A549 (cell line): Measurements from ENCODE around the gene MAN1C1.

Experiments
- BCL3 ChIP-seq: fragments of >200 bp; sonication (Bioruptor Twin); formaldehyde crosslinking; IDR thresholded peaks from 3 replicates; pipeline ENCODE4 v1.6.1; 2016
- CEBPB ChIP-seq, 2 experiments: fragments of >200 bp in 1 of 2; sonication (Bioruptor Twin) in 1 of 2; formaldehyde crosslinking in 1 of 2; IDR thresholded peaks; 2 replicates each; pipeline ENCODE4 v1.6.1; 2012 to 2016
- CHD2 ChIP-seq: fragments of 150-350 bp; IDR thresholded peaks from 2 replicates; pipeline ENCODE4 v1.6.1; 2014; ENCODE audit warnings: low read length; ENCODE audit not compliant: partially characterized antibody
- CTCF ChIP-seq: fragments of >200 bp; sonication (Bioruptor Twin); formaldehyde crosslinking; IDR thresholded peaks from 3 replicates; pipeline ENCODE4 v1.5.1; 2016
- ESRRA ChIP-seq: fragments of 150-350 bp; IDR thresholded peaks from 2 replicates; pipeline ENCODE4 v1.6.1; 2014; ENCODE audit warnings: mild to moderate bottlenecking, low read length, borderline replicate concordance
- HDAC2 ChIP-seq: fragments of 200-600 bp; sonication (generic); IDR thresholded peaks from 2 replicates; pipeline ENCODE4 v1.6.1; 2016
- KDM5A ChIP-seq: fragments of 200-600 bp; sonication (generic); IDR thresholded peaks from 2 replicates; pipeline ENCODE4 v1.6.1; 2016; ENCODE audit warnings: antibody characterized with exemption, mild to moderate bottlenecking
- MAFK ChIP-seq: fragments of 450-650 bp; IDR thresholded peaks from 2 replicates; pipeline ENCODE4 v1.6.1; 2014; ENCODE audit not compliant: partially characterized antibody
- MAX ChIP-seq: IDR thresholded peaks from 2 replicates; pipeline ENCODE4 v1.6.1; 2012
- POLR2A ChIP-seq: IDR thresholded peaks from 2 replicates; pipeline ENCODE4 v1.6.1; 2012; ENCODE audit warnings: mild to moderate bottlenecking, low read length
- USF2 ChIP-seq: fragments of 450-650 bp; IDR thresholded peaks from 2 replicates; pipeline ENCODE4 v1.6.1; 2014; ENCODE audit warnings: antibody characterized with exemption

GRCh38 chr1:25695090-25695770 lies 78.6 kb downstream of the MAN1C1 start:
- TF ChIP-seq HDAC2 (no peak), USF2 (no peak), CTCF (peak; percentile 25; the same call in 1 of the 3 replicates), MAFK (no peak), KDM5A (no peak), CEBPB (IDR thresholded peaks at IDR 0.05) (peak; percentile 70 to 84), MAX (0 out of 2 replicates have a peak, but pooled peaks have one; percentile 29), POLR2A (no peak), BCL3 (no peak), ESRRA (no peak), CHD2 (no peak)
